ENCODE measurements around the gene ITGA2.

GRCh38 chr5:52977264-52977897 lies 11.8 kb upstream of the ITGA2 start:
- TF ChIP-seq NFATC3 (IDR thresholded peaks at IDR 0.05) (no peak), ZNF431 (CRISPR knock-in tag; IDR thresholded peaks at IDR 0.05) (no peak), POLR2A (conservative IDR thresholded peaks at IDR 0.05) (no peak), REST (IDR thresholded peaks at IDR 0.05; ENCODE audit: borderline replicate concordance) (no peak), REST (CRISPR knock-in tag; IDR thresholded peaks at IDR 0.05; ENCODE audit: low read depth) (no peak), CREB1 (IDR thresholded peaks at IDR 0.05) (no peak), CREB1 (CRISPR knock-in tag; IDR thresholded peaks at IDR 0.05) (no peak), GTF2B (IDR thresholded peaks at IDR 0.05; ENCODE audit: extremely low read depth, insufficient read length) (no peak), RFX1 (IDR thresholded peaks at IDR 0.05) (no peak), POLR2AphosphoS5 (IDR thresholded peaks at IDR 0.05; ENCODE audit: control insufficient read depth, insufficient read depth, low read depth, low read length) (no peak), SOX6 (IDR thresholded peaks at IDR 0.05) (no peak), KLF6 (CRISPR knock-in tag; IDR thresholded peaks at IDR 0.05; ENCODE audit: borderline replicate concordance) (no peak)

Data from K562 (cell line).